GM12873 (cell line): ENCODE data around the gene JAKMIP1.

Experiments used
- CTCF ChIP-seq: IDR thresholded peaks from 2 replicates; pipeline ENCODE4 v1.5.1; 2012; ENCODE audit warnings: low read depth, mild to moderate bottlenecking, moderate library complexity, low read length, control low read depth; ENCODE audit not compliant: insufficient read depth; ENCODE audit errors: missing control alignments

The JAKMIP1 gene

GRCh38 chr4:6217716-6218381 lies 17.5 kb upstream of the JAKMIP1 start:
- TF ChIP-seq CTCF, result no peak

GRCh38 chr4:6216588-6216987 lies 16.2 kb upstream of the JAKMIP1 start:
- no peak for TF ChIP-seq CTCF

- no peak for TF ChIP-seq CTCF
Observed at GRCh38 chr4:6209921-6210320, 9.6 kb upstream of the JAKMIP1 start.

- TF ChIP-seq CTCF, result no peak
Observed at GRCh38 chr4:6208416-6208815, 8.1 kb upstream of the JAKMIP1 start.

- TF ChIP-seq CTCF, result no peak
Observed at GRCh38 chr4:6207602-6208001, 7.3 kb upstream of the JAKMIP1 start.

GRCh38 chr4:6206771-6207290 lies 6.5 kb upstream of the JAKMIP1 start:
- TF ChIP-seq CTCF, result no peak

- TF ChIP-seq CTCF, result no peak
Observed at GRCh38 chr4:6205973-6206372, 5.6 kb upstream of the JAKMIP1 start.
